WTC11 (cell line): Measurements from ENCODE around the gene SPOCD1.

Experiments
- CREB1 ChIP-seq: sonication (generic); formaldehyde crosslinking; IDR thresholded peaks from 2 replicates; pipeline ENCODE4 v1.8.0; 2023; ENCODE audit warnings: mild to moderate bottlenecking, missing genetic modification reagents
- ELF4 ChIP-seq: sonication (generic); formaldehyde crosslinking; IDR thresholded peaks from 2 replicates; pipeline ENCODE4 v1.8.1; 2022; ENCODE audit warnings: low read depth, mild to moderate bottlenecking, moderate library complexity, missing genetic modification reagents
- FOXP1 ChIP-seq: sonication (generic); formaldehyde crosslinking; IDR thresholded peaks from 2 replicates; pipeline ENCODE4 v1.8.0; 2022; ENCODE audit warnings: missing genetic modification reagents, mild to moderate bottlenecking, moderate library complexity, borderline replicate concordance
- MAX ChIP-seq: sonication (generic); formaldehyde crosslinking; IDR thresholded peaks from 2 replicates; pipeline ENCODE4 v1.8.0; 2022; ENCODE audit warnings: mild to moderate bottlenecking, missing genetic modification reagents
- NR2C2 ChIP-seq: sonication (generic); formaldehyde crosslinking; IDR thresholded peaks from 2 replicates; pipeline ENCODE4 v1.8.0; 2022; ENCODE audit warnings: mild to moderate bottlenecking, missing genetic modification reagents
- PREB ChIP-seq: sonication (generic); formaldehyde crosslinking; IDR thresholded peaks from 2 replicates; pipeline ENCODE4 v1.8.1; 2022; ENCODE audit warnings: mild to moderate bottlenecking, missing genetic modification reagents, moderate library complexity, borderline replicate concordance
- SOX15 ChIP-seq: fragments of 250-450 bp; sonication (Bioruptor Pico); IDR thresholded peaks from 2 replicates; pipeline ENCODE4 v1.9.0; 2021; ENCODE audit warnings: mild to moderate bottlenecking
- TEAD4 ChIP-seq: sonication (generic); formaldehyde crosslinking; IDR thresholded peaks from 2 replicates; pipeline ENCODE4 v1.8.0; 2022; ENCODE audit warnings: mild to moderate bottlenecking, missing genetic modification reagents
- ZNF263 ChIP-seq: sonication (generic); formaldehyde crosslinking; IDR thresholded peaks from 2 replicates; pipeline ENCODE4 v1.8.1; 2022; ENCODE audit warnings: low read depth, mild to moderate bottlenecking, moderate library complexity, missing genetic modification reagents
- TF ChIP-seq, protein P1 (sequence below): fragments of 200-600 bp; IDR thresholded peaks from 2 replicates; pipeline ENCODE4 v1.8.0; 2022; ENCODE audit warnings: antibody characterized with exemption
- TF ChIP-seq, protein P2 (sequence below): sonication (generic); formaldehyde crosslinking; IDR thresholded peaks from 2 replicates; pipeline ENCODE4 v1.8.0; 2022; ENCODE audit warnings: mild to moderate bottlenecking, missing genetic modification reagents

GRCh38 chr1:31799196-31799894, 16.5 kb downstream of the SPOCD1 start:
- TF ChIP-seq, protein P1, sequence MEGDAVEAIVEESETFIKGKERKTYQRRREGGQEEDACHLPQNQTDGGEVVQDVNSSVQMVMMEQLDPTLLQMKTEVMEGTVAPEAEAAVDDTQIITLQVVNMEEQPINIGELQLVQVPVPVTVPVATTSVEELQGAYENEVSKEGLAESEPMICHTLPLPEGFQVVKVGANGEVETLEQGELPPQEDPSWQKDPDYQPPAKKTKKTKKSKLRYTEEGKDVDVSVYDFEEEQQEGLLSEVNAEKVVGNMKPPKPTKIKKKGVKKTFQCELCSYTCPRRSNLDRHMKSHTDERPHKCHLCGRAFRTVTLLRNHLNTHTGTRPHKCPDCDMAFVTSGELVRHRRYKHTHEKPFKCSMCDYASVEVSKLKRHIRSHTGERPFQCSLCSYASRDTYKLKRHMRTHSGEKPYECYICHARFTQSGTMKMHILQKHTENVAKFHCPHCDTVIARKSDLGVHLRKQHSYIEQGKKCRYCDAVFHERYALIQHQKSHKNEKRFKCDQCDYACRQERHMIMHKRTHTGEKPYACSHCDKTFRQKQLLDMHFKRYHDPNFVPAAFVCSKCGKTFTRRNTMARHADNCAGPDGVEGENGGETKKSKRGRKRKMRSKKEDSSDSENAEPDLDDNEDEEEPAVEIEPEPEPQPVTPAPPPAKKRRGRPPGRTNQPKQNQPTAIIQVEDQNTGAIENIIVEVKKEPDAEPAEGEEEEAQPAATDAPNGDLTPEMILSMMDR, result no peak
- TF ChIP-seq, protein P2, sequence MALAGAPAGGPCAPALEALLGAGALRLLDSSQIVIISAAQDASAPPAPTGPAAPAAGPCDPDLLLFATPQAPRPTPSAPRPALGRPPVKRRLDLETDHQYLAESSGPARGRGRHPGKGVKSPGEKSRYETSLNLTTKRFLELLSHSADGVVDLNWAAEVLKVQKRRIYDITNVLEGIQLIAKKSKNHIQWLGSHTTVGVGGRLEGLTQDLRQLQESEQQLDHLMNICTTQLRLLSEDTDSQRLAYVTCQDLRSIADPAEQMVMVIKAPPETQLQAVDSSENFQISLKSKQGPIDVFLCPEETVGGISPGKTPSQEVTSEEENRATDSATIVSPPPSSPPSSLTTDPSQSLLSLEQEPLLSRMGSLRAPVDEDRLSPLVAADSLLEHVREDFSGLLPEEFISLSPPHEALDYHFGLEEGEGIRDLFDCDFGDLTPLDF (CRISPR knock-in tag), result no peak
- TF ChIP-seq NR2C2 (CRISPR knock-in tag) (no peak), CREB1 (CRISPR knock-in tag) (no peak), ELF4 (CRISPR knock-in tag) (no peak), PREB (CRISPR knock-in tag) (no peak), MAX (CRISPR knock-in tag) (no peak), FOXP1 (no peak), SOX15 (no peak), TEAD4 (no peak), ZNF263 (CRISPR knock-in tag) (peak; percentile 81; the same call in 1 of the 2 replicates)
